ENCODE data around the gene DUSP8. TPM values are rescaled to one million over a fixed set of nuclear protein-coding genes. Genes with fewer than 3 reads are reported as not detected.

DUSP8 gene
- polyA plus RNA-seq, 1 donor from 2014 or later: 3.5 TPM

GRCh38 chr11:1514336-1515061 lies 57.6 kb downstream of the DUSP8 start:
- Histone ChIP-seq H4K20me1 (ENCODE audit: insufficient read depth) (no peaks in the 10 kb centered on the region), H3K9ac (ENCODE audit: low read length) (no peak overlapping the region), H3K4me2 (ENCODE audit: low read length) (no peak overlapping the region), H2AFZ (ENCODE audit: low read depth, low read length) (no peak overlapping the region), H3K36me3 (ENCODE audit: insufficient read depth, low read length) (no peaks in the 10 kb centered on the region), H3K4me3 (ENCODE audit: low read length) (no peak overlapping the region), H3K9me3 (ENCODE audit: low read length) (no peaks in the 10 kb centered on the region), H3F3A (ENCODE audit: insufficient read depth, low read length, poor library complexity, severe bottlenecking) (no peaks in the 10 kb centered on the region), H3K27ac (ENCODE audit: low read length) (no peak overlapping the region), H3K9me2 (ENCODE audit: insufficient read depth, low read length) (no peaks in the 10 kb centered on the region), H3K79me2 (replicated peaks; ENCODE audit: insufficient read depth, low read length) (no peaks in the 10 kb centered on the region), H3K27me3 (ENCODE audit: insufficient read depth, low read depth, low read length) (no peaks in the 10 kb centered on the region)
- TF ChIP-seq TAF1 (IDR thresholded peaks at IDR 0.05; ENCODE audit: low read depth): no peak
- TF ChIP-seq EZH2 (IDR thresholded peaks at IDR 0.05; ENCODE audit: borderline replicate concordance, insufficient read depth, low read length, poor library complexity, severe bottlenecking): no peak
- TF ChIP-seq MXI1 (conservative IDR thresholded peaks at IDR 0.05; ENCODE audit: poor library complexity, severe bottlenecking): no peak
- TF ChIP-seq POLR2AphosphoS5 (IDR thresholded peaks at IDR 0.05): no peak
- TF ChIP-seq RAD21 (conservative IDR thresholded peaks at IDR 0.05): no peak
- no peak for TF ChIP-seq CTCF (IDR thresholded peaks at IDR 0.05; ENCODE audit: poor library complexity, severe bottlenecking)
- no peak for TF ChIP-seq EP300 (conservative IDR thresholded peaks at IDR 0.05; ENCODE audit: poor library complexity, severe bottlenecking)
- TF ChIP-seq REST (IDR thresholded peaks at IDR 0.05; ENCODE audit: borderline replicate concordance): no peak
- TF ChIP-seq SMC3 (conservative IDR thresholded peaks at IDR 0.05; ENCODE audit: poor library complexity): no peak

DNA sequence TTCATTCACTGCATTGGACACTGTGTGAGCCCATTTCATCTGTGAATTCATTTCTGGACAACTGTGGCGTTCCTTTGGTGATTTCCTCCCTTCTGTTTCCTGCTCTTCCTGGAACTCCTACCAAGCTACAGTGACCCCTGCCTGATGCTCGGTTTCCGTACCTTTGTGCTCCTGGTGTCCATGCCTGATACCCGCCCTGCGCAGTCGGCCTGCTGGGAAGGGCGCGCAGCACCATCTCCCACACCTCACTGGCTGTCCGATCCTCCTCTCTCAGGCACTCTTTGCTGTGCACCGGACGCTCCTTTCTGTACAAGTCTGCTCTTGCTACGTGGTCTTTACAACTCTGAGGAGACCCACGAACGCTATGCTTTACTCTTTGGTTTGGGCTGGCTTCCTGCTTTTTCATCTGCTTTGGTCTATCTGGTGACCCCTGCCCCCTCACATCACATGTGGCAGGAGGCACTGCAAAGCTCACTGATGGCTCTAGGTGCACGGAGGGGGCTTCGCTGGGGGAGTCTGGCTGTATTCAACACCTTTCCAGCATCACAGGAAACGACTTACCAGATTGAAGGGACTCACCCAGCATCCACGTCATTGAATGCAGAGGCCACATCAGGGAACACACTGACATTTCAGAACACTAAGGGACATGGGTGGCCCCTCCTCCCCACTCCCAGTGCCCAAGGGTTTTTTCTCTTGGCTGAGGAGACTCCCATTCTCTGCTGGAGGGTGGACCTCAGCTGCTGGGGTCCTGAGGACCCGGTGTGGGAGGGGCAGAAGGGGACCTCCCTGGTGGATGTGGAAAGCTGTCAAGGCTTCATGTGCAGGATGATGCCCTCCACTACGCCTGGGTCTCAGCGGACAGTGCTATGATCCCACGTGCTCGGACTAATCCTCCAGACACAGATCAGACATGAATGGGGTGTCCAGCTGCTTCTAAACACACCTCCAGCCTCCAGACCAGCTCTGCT lies 58.5 kb downstream of the DUSP8 start:
- Histone ChIP-seq H4K20me1 (ENCODE audit: insufficient read depth) (no peaks in the 10 kb centered on the region), H3K27ac (ENCODE audit: low read length) (no peak overlapping the region)

More for the DNA sequence above, 58.5 kb downstream of the DUSP8 start:
- H2AFZ ChIP-seq (ENCODE audit: low read depth, low read length): no peak overlapping the region
- no peak overlapping the region for H3K9ac ChIP-seq (ENCODE audit: low read length)
- no peaks in the 10 kb centered on the region for H3K27me3 ChIP-seq (ENCODE audit: insufficient read depth, low read depth, low read length)
- H3K36me3 ChIP-seq (ENCODE audit: insufficient read depth, low read length): no peaks in the 10 kb centered on the region
- no peak for TF ChIP-seq POLR2AphosphoS5 (IDR thresholded peaks at IDR 0.05)
- no peak for TF ChIP-seq MXI1 (conservative IDR thresholded peaks at IDR 0.05; ENCODE audit: poor library complexity, severe bottlenecking)
- TF ChIP-seq SMC3 (conservative IDR thresholded peaks at IDR 0.05; ENCODE audit: poor library complexity): no peak
- no peak for TF ChIP-seq REST (IDR thresholded peaks at IDR 0.05; ENCODE audit: borderline replicate concordance)
- no peak for TF ChIP-seq CTCF (IDR thresholded peaks at IDR 0.05; ENCODE audit: poor library complexity, severe bottlenecking)
- H3K79me2 ChIP-seq (replicated peaks; ENCODE audit: insufficient read depth, low read length): no peaks in the 10 kb centered on the region
- no peaks in the 10 kb centered on the region for H3K9me3 ChIP-seq (ENCODE audit: low read length)
- no peaks in the 10 kb centered on the region for H3F3A ChIP-seq (ENCODE audit: insufficient read depth, low read length, poor library complexity, severe bottlenecking)
- H3K9me2 ChIP-seq (ENCODE audit: insufficient read depth, low read length): no peaks in the 10 kb centered on the region
- H3K4me3 ChIP-seq (ENCODE audit: low read length): no peak overlapping the region
- no peak overlapping the region for H3K4me2 ChIP-seq (ENCODE audit: low read length)
